Endothelial cell of umbilical vein (primary cell): ENCODE data around the gene RNF135.

Experiments used
- CTCF ChIP-seq, 2 donors: IDR thresholded peaks; 1 replicate in 1 of 2; 2 replicates in 1 of 2; pipeline ENCODE4 v1.5.1; 2011; ENCODE audit warnings: low read length in 2 of 2, mild to moderate bottlenecking in 2 of 2, moderate library complexity in 2 of 2, control low read depth in 1 of 2, inconsistent platforms in 1 of 2, low read depth in 1 of 2; ENCODE audit not compliant: insufficient read depth in 1 of 2; ENCODE audit errors: extremely low read depth in 1 of 2
- EZH2 ChIP-seq: IDR thresholded peaks from 2 replicates; pipeline ENCODE4 v1.6.1; 2012; ENCODE audit warnings: borderline replicate concordance, low read depth, mild to moderate bottlenecking, moderate library complexity, low read length, inconsistent platforms; ENCODE audit not compliant: severe bottlenecking
- MAX ChIP-seq: IDR thresholded peaks from 2 replicates; pipeline ENCODE4 v1.6.1; 2011; ENCODE audit not compliant: insufficient read depth, insufficient read length
- POLR2A ChIP-seq: IDR thresholded peaks from 2 replicates; pipeline ENCODE4 v1.6.1; 2012; ENCODE audit warnings: low read depth, mild to moderate bottlenecking, control low read depth, low read length
- POLR2AphosphoS5 ChIP-seq: IDR thresholded peaks from 2 replicates; pipeline ENCODE4 v1.6.1; 2012; ENCODE audit warnings: low read depth, mild to moderate bottlenecking, control low read depth, low read length, moderate library complexity; ENCODE audit not compliant: insufficient read depth

- TF ChIP-seq CTCF (IDR thresholded peaks at IDR 0.05; ENCODE audit: extremely low read depth in 1 of 2, insufficient read depth in 1 of 2, low read depth in 1 of 2, low read length in 2 of 2) (no peak), MAX (no peak), POLR2A (no peak), EZH2 (no peak), POLR2AphosphoS5 (no peak)
Measured at GRCh38 chr17:30929081-30929633, 41.7 kb upstream of the RNF135 start.
